ENCODE data around the gene VCX2.

- TF ChIP-seq CTCF (conservative IDR thresholded peaks at IDR 0.05; ENCODE audit: low read depth, low read length) (no peak), CEBPB (IDR thresholded peaks at IDR 0.05; ENCODE audit: low read depth, low read length) (no peak), POLR2A (IDR thresholded peaks at IDR 0.05; ENCODE audit: low read depth, low read length) (no peak), ELK1 (IDR thresholded peaks at IDR 0.05; ENCODE audit: borderline replicate concordance, low read depth, low read length) (no peak), USF2 (IDR thresholded peaks at IDR 0.05; ENCODE audit: low read depth, low read length) (no peak), RAD21 (IDR thresholded peaks at IDR 0.05; ENCODE audit: low read length) (no peak), SMC3 (IDR thresholded peaks at IDR 0.05; ENCODE audit: low read depth, low read length) (no peak)
These were observed 44.4 kb downstream of the VCX2 start for GRCh38 chrX:8126648-8127047.

All from IMR-90 (cell line).